ENCODE data around the gene DHX40.
"Not testable (repeated sequence)": the region's sequence is repeated elsewhere in the genome, so short reads cannot be mapped to it uniquely, and the experiment has no call there.

The DHX40 gene

DNA sequence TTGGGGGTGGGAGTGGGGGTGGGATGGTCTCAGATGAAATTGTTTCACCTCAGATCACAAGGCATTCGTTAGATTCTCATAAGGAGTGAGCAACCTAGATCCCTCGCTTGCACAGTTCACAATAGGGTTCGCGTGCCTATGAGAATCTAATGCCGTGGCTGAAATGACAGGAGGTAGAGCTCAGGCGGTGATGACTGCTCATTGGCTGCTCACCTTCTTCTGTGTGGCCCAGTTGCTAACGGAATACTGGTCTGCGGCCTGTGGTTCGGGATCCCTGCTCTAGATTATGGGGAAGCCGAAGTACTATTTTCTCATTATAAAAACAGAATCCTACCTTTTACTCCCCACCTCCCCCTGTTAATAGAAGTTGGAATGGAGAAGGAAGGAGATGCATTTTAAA, 73.1 kb downstream of the DHX40 start:
- peak overlapping the region; percentile 64 for H3K27ac ChIP-seq
- H3K4me2 ChIP-seq: peak overlapping the region; percentile 96
- H3K9ac ChIP-seq: 0 out of 2 replicates have a peak overlapping the region, but pooled peaks have one; percentile 11
- peaks cover 10% of the 10 kb centered on the region; the same call in 1 of the 2 replicates for H3K36me3 ChIP-seq
- peaks cover 39% of the 10 kb centered on the region for H4K20me1 ChIP-seq
- no peak overlapping the region for H3K4me3 ChIP-seq
- H3K4me1 ChIP-seq: peaks cover 97% of the 10 kb centered on the region
- H3K9me3 ChIP-seq: no peaks in the 10 kb centered on the region
- H3K27me3 ChIP-seq: no peaks in the 10 kb centered on the region
- no peak for TF ChIP-seq Cebpa-rat (IDR thresholded peaks at IDR 0.05)

DNA sequence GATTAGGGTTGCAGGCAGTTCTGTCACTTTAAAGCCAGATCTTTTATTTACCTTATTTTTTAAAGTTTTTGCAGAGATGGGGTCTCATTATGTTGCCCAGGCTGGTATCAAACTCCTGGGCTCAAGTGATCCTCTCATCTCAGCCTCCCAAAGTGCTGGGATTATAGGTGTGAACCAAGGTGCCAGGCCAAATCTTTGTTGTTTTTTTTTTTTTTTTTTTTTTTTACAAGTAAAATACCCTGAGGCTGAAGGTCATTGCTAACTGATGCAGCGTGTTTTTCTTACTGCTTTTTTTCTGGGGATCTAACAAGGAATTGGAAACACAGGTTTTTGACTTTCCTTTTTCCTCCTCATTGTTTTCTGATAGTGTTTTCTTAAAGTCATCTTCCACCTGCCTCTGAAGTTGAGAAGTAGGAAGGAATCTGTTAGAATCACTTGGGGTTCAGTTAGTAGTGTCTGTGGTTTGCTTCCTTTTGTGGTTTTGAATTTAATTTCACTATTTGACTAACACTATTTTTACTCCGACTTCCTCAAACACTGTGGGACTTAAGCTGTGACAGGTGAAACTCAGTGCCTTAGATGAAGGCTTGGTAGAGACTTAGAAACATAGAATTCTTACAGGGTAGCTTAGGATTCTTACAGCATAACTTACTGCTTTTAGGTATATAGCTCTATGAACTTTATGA, 76.5 kb downstream of the DHX40 start:
- Histone ChIP-seq H4K20me1 (peaks cover 13% of the 10 kb centered on the region), H3K4me1 (peaks cover 99% of the 10 kb centered on the region), H3K27me3 (no peaks in the 10 kb centered on the region), H3K4me3 (peak overlapping the region; percentile 55), H3K9me3 (no peaks in the 10 kb centered on the region), H3K9ac (peak overlapping the region; percentile 75), H3K36me3 (peaks cover 18% of the 10 kb centered on the region; the same call in 1 of the 2 replicates), H3K4me2 (peak overlapping the region; percentile 96), H3K27ac (peak overlapping the region; percentile 84)
- TF ChIP-seq Cebpa-rat (IDR thresholded peaks at IDR 0.05): no peak

DNA sequence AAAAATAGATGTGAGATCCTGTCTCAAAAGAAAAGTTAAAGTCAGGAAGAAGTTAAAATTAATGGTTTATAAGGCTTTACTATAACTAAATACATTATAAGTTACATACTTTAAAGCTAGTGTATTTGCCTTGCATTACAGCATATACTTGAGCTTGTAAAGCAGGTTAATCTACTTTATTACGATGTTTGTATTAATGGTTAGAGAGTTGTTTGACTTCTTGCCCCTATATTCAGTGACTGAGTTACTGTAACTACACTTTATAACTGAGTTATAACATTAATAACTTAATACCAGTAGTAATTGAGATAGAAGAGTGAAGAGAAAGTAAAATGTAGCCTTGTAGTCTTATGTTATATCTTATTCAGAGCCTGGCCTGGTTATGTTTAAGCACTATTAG, 77.2 kb downstream of the DHX40 start:
- TF ChIP-seq Cebpa-rat (IDR thresholded peaks at IDR 0.05): no peak
- H3K4me2 ChIP-seq: peak overlapping the region; percentile 96
- H3K27ac ChIP-seq: peak overlapping the region; percentile 84
- peaks cover 24% of the 10 kb centered on the region for H3K36me3 ChIP-seq
- no peaks in the 10 kb centered on the region for H3K9me3 ChIP-seq
- H3K4me3 ChIP-seq: peak overlapping the region; percentile 55
- H3K9ac ChIP-seq: peak overlapping the region; percentile 75
- no peaks in the 10 kb centered on the region for H3K27me3 ChIP-seq
- H4K20me1 ChIP-seq: peaks cover 12% of the 10 kb centered on the region
- peaks cover 96% of the 10 kb centered on the region for H3K4me1 ChIP-seq

DNA sequence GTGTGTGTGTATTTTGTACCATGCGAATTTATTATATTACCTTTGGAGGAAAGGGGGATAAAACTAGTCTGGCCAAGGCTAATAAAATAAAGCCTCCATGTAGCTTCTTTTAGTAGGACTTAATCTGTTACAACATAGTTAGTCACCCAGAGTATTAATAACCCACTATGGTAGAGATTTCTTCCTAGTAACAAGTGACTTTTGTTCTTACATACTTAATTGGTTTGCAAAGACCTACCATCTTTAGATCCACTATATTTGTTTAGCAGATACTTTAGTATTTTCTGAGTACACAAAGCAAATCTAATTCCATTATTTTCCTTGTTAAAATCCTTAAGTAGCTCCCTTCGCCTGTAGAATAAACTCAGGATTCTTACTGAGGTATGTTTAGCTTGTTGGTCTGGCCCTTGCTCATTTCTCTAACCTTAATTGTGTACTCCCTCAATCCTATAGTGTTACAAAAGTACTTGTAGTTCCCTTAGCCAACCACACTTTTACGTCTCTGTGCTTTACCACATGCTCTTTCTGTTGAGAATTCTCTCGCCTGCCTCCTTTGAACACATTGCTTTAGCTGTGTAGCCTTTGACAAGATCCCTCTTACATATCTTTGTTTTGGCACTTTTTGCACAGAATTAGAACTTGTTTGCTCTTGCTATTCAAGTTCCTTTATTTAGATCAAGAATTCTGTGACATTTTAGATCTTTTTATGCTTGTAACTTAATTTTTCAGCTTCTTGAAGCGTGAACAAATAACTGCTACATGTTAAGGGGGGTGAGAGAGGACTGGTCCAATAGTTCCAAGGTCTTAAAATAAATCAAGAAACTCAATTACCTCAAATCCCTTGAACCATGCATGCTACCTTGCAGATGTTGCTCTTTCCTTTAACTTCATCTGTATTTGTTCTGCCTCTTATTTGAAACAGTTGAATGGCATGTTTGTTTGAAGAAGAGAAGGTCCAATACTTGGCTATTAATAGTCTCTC, 78.0 kb downstream of the DHX40 start:
- Histone ChIP-seq H3K27ac (peak overlapping the region; percentile 84), H3K36me3 (peaks cover 33% of the 10 kb centered on the region), H3K4me1 (peaks cover 87% of the 10 kb centered on the region), H4K20me1 (peaks cover 5% of the 10 kb centered on the region), H3K9me3 (no peaks in the 10 kb centered on the region), H3K4me2 (peak overlapping the region; percentile 96), H3K4me3 (no peak overlapping the region), H3K27me3 (no peaks in the 10 kb centered on the region), H3K9ac (peak overlapping the region; percentile 51)
- no peak for TF ChIP-seq Cebpa-rat (IDR thresholded peaks at IDR 0.05)

- Histone ChIP-seq H3K27me3 (no peaks in the 10 kb centered on the region), H3K4me1 (peaks cover 49% of the 10 kb centered on the region), H3K27ac (no peak overlapping the region), H3K9me3 (peaks cover 24% of the 10 kb centered on the region), H3K9ac (no peak overlapping the region), H3K4me2 (no peak overlapping the region), H3K4me3 (no peak overlapping the region), H4K20me1 (no peaks in the 10 kb centered on the region), H3K36me3 (peaks cover 71% of the 10 kb centered on the region)
- no peak for TF ChIP-seq Cebpa-rat (IDR thresholded peaks at IDR 0.05)
Measured at GRCh38 chr17:59647288-59647687, 81.9 kb downstream of the DHX40 start.

GRCh38 chr17:59649886-59650285, 84.5 kb downstream of the DHX40 start:
- Histone ChIP-seq H3K27me3 (no peaks in the 10 kb centered on the region), H4K20me1 (no peaks in the 10 kb centered on the region), H3K36me3 (peaks cover 90% of the 10 kb centered on the region), H3K9me3 (peaks cover 32% of the 10 kb centered on the region), H3K4me1 (peaks cover 23% of the 10 kb centered on the region), H3K9ac (no peak overlapping the region), H3K4me3 (no peak overlapping the region), H3K4me2 (no peak overlapping the region), H3K27ac (no peak overlapping the region)
- TF ChIP-seq Cebpa-rat (IDR thresholded peaks at IDR 0.05): no peak

GRCh38 chr17:59650642-59651041, 85.2 kb downstream of the DHX40 start:
- no peaks in the 10 kb centered on the region for H4K20me1 ChIP-seq
- no peak overlapping the region for H3K27ac ChIP-seq
- H3K4me1 ChIP-seq: peaks cover 15% of the 10 kb centered on the region

DNA sequence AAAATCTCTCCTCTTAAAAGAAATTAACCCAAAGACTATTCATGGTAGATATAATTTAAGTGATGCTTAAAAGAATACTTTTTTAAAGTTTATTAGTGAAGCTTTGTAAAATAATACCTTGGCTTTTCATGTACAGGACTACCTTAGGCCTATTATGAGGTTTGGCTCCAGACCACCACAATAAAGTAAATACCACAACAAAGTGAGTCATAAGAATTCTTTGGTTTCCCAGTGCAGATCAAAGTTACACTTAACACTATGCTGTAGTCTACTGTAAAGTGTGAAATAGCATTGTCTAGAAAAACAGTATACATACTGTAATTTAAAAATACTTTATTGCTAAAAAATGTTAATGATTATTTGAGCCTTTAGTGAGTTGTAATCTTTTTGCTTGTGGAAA, 85.9 kb downstream of the DHX40 start:
- TF ChIP-seq Cebpa-rat (IDR thresholded peaks at IDR 0.05): no peak
- no peaks in the 10 kb centered on the region for H4K20me1 ChIP-seq

More at GRCh38 chr17:59650642-59651041, 85.2 kb downstream of the DHX40 start:
- Histone ChIP-seq H3K4me3 (no peak overlapping the region), H3K36me3 (peaks cover 98% of the 10 kb centered on the region), H3K4me2 (no peak overlapping the region), H3K9ac (no peak overlapping the region), H3K27me3 (no peaks in the 10 kb centered on the region), H3K9me3 (peaks cover 32% of the 10 kb centered on the region)
- no peak for TF ChIP-seq Cebpa-rat (IDR thresholded peaks at IDR 0.05)

DNA sequence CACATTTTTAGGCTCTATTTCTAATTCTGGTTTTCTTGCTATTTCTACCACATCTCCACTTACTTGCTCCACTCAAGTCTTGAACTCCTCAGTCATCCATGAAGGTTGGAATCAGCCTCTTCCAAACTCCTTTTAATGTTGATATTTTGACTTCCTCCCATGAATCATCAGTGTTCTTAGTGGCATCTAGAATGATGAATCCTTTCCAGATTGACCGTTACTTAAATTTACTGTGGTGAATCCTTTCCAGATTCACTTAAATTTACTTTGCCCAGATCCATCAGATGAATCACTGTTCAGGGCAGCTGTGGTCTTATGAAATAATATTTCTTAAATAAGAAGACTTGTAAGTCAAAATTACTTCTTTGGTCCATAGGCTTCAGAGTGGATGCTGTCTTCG, 86.7 kb downstream of the DHX40 start:
- Histone ChIP-seq H3K27me3 (no peaks in the 10 kb centered on the region), H4K20me1 (no peaks in the 10 kb centered on the region), H3K4me1 (0 out of 2 replicates have a peak, but pooled peaks cover under 1% of the 10 kb centered on the region), H3K27ac (no peak overlapping the region), H3K4me3 (no peak overlapping the region; the same call in 1 of the 2 replicates), H3K36me3 (peaks cover 100% of the 10 kb centered on the region), H3K9ac (no peak overlapping the region), H3K9me3 (peaks cover 32% of the 10 kb centered on the region), H3K4me2 (no peak overlapping the region)
- no peak for TF ChIP-seq Cebpa-rat (IDR thresholded peaks at IDR 0.05)

More for the DNA sequence above, 85.9 kb downstream of the DHX40 start:
- Histone ChIP-seq H3K4me2 (no peak overlapping the region), H3K36me3 (peaks cover 100% of the 10 kb centered on the region), H3K4me3 (no peak overlapping the region), H3K27me3 (no peaks in the 10 kb centered on the region), H3K27ac (no peak overlapping the region), H3K4me1 (peaks cover 8% of the 10 kb centered on the region), H3K9me3 (peaks cover 32% of the 10 kb centered on the region), H3K9ac (no peak overlapping the region)

DNA sequence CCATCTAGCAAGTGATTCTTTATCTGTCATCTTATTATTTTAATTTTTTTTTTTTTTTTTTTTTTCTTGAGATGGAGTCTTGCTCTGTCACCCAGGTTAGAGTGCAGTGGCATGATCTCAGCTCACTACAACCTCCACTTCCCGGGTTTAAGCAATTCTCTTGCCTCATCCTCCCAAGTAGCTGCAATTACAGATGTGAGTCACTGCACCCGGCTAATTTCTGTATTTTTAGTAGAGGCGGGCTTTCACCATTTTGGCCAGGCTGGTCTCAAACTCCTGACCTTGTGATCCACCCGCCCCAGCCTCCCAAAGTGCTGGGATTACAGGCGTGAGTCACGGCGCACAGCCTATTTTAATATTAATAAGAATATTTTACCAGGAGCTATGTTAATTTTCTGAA, 91.2 kb downstream of the DHX40 start:
- H3K4me3 ChIP-seq, H3K4me1 ChIP-seq, H3K4me2 ChIP-seq, H4K20me1 ChIP-seq, H3K9ac ChIP-seq, H3K27ac ChIP-seq, H3K27me3 ChIP-seq: not testable (repeated sequence)
- peaks cover 14% of the 10 kb centered on the region for H3K9me3 ChIP-seq
- H3K36me3 ChIP-seq: peaks cover 100% of the 10 kb centered on the region

Data from BLaER1 (cell line).